ENCODE measurements around the gene MED13L.

The MED13L gene

GRCh38 chr12:116278279-116278626, 760 bp upstream of the MED13L start:
- no peak for DNase-seq (ENCODE audit: low read depth)

GRCh38 chr12:116276652-116277466, 634 bp downstream of the MED13L start:
- DNase-seq (ENCODE audit: low read depth) = peak; percentile 49

GRCh38 chr12:116274551-116275375, 2.7 kb downstream of the MED13L start:
- DNase-seq (ENCODE audit: low read depth) = no peak

- no peak for DNase-seq (ENCODE audit: low read depth)
Measured at GRCh38 chr12:116273813-116274550, 3.5 kb downstream of the MED13L start.

GRCh38 chr12:116267948-116268347, 9.5 kb downstream of the MED13L start:
- DNase-seq (ENCODE audit: low read depth) = no peak

- DNase-seq (ENCODE audit: low read depth) = no peak
Measured at GRCh38 chr12:116266631-116267349, 10.7 kb downstream of the MED13L start.

GRCh38 chr12:116266168-116266601, 11.3 kb downstream of the MED13L start:
- DNase-seq (ENCODE audit: low read depth) = no peak

GRCh38 chr12:116265351-116266147, 11.9 kb downstream of the MED13L start:
- no peak for DNase-seq (ENCODE audit: low read depth)

GRCh38 chr12:116264525-116265070, 12.9 kb downstream of the MED13L start:
- DNase-seq (ENCODE audit: low read depth) = no peak

GRCh38 chr12:116263844-116264243, 13.6 kb downstream of the MED13L start:
- no peak for DNase-seq (ENCODE audit: low read depth)

- DNase-seq (ENCODE audit: low read depth) = no peak
Measured at GRCh38 chr12:116263431-116263830, 14.1 kb downstream of the MED13L start.

- DNase-seq (ENCODE audit: low read depth) = no peak
Measured at GRCh38 chr12:116262741-116263140, 14.8 kb downstream of the MED13L start.

GRCh38 chr12:116261525-116262100, 15.9 kb downstream of the MED13L start:
- no peak for DNase-seq (ENCODE audit: low read depth)

GRCh38 chr12:116259800-116260577, 17.5 kb downstream of the MED13L start:
- no peak for DNase-seq (ENCODE audit: low read depth)

GRCh38 chr12:116257826-116258225, 19.7 kb downstream of the MED13L start:
- DNase-seq (ENCODE audit: low read depth) = no peak

- DNase-seq (ENCODE audit: low read depth) = no peak
Measured at GRCh38 chr12:116257215-116257614, 20.3 kb downstream of the MED13L start.

- DNase-seq (ENCODE audit: low read depth) = no peak
Measured at GRCh38 chr12:116249938-116250337, 27.6 kb downstream of the MED13L start.

- DNase-seq (ENCODE audit: low read depth) = no peak
Measured at GRCh38 chr12:116248930-116249329, 28.6 kb downstream of the MED13L start.

GRCh38 chr12:116248433-116248832, 29.1 kb downstream of the MED13L start:
- DNase-seq (ENCODE audit: low read depth) = no peak

GRCh38 chr12:116247377-116247776, 30.1 kb downstream of the MED13L start:
- no peak for DNase-seq (ENCODE audit: low read depth)
